ENCODE results near the gene HOXB8.

HOXB8 gene

DNA sequence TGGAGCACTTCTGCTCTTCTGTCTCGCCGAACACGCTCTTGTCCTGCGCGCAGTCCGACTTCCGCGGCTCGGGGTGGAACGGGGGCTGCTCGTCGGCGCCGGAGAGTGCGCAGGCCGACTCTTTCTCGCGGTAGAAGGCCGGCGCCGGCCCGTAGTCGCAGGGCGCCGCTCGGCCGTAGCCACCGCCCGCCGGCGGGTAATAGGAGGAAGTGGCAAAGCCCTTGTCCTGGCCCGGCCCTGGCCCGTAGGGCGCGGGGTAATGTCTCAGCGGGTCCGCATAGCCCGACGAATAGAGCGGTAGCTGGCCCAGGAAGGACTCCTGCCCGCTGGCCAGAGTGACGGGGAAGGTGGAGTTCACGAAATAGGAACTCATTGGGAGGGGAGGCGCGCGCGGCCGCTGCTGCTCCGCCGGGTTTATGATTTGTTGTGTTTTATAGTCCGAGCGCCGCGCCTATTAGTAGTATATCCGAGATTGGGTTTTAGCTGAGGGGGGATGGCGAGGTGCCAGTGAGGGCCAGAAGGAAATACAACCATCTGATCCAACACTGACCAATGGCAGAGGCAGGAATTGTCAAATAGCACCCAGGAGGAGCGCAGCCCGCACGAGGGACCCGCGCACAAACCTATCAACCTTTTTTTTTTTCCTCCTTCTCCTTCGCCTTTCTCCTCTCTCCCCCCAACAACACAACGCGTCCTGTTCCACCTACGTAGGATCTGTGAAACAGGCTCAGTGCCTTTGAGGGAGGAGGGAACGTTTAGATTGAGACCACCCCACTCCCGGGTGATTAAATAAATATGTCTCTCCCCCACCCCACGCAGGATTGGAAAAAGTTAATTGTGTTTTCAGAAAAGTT lies 17.1 kb downstream of the HOXB8 start:
- H3K36me3 ChIP-seq (ENCODE audit: control insufficient read depth in 2 of 2, insufficient read depth in 2 of 2, low read length in 2 of 2), result no peaks in the 10 kb centered on the region
- no peak overlapping the region for H3K27ac ChIP-seq (ENCODE audit: low read length)
- H3K9me3 ChIP-seq (ENCODE audit: control insufficient read depth in 2 of 2, low read length in 2 of 2), result no peaks in the 10 kb centered on the region
- H3K4me3 ChIP-seq (ENCODE audit: low read length in 2 of 2), result peak overlapping the region; percentile 60 to 75
- H3K4me1 ChIP-seq (ENCODE audit: control insufficient read depth, insufficient read depth, low read length), result peaks cover 43% of the 10 kb centered on the region
- peak overlapping the region; percentile 17 to 42 for H3K9ac ChIP-seq (ENCODE audit: low read length in 2 of 2)
- peaks cover 74 to 97% of the 10 kb centered on the region in 2 donors for H3K27me3 ChIP-seq (ENCODE audit: control insufficient read depth in 1 of 2, insufficient read depth in 2 of 2, low read length in 2 of 2)

DNA sequence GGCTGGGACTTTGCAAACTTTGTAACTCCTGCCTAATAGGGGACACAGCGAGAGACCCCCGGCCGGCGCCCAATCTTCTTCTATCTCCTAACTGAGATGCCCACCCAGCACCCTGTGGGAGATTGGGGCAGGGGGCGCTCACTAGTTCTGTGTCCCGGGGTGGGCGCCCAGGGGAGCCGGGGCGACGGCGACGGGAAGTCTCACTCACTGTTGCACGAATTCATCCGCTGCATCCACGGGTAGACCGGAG lies 17.6 kb downstream of the HOXB8 start:
- Histone ChIP-seq H3K4me1 (ENCODE audit: control insufficient read depth, insufficient read depth, low read length) (peaks cover 47% of the 10 kb centered on the region), H3K4me3 (ENCODE audit: low read length in 2 of 2) (peak overlapping the region; percentile 60 to 75), H3K36me3 (ENCODE audit: control insufficient read depth in 2 of 2, insufficient read depth in 2 of 2, low read length in 2 of 2) (no peaks in the 10 kb centered on the region), H3K27me3 (ENCODE audit: control insufficient read depth in 1 of 2, insufficient read depth in 2 of 2, low read length in 2 of 2) (peaks cover 70 to 96% of the 10 kb centered on the region in 2 donors), H3K27ac (ENCODE audit: low read length) (no peak overlapping the region), H3K9ac (ENCODE audit: low read length in 2 of 2) (peak overlapping the region; percentile 17 to 42), H3K9me3 (ENCODE audit: control insufficient read depth in 2 of 2, low read length in 2 of 2) (no peaks in the 10 kb centered on the region)

DNA sequence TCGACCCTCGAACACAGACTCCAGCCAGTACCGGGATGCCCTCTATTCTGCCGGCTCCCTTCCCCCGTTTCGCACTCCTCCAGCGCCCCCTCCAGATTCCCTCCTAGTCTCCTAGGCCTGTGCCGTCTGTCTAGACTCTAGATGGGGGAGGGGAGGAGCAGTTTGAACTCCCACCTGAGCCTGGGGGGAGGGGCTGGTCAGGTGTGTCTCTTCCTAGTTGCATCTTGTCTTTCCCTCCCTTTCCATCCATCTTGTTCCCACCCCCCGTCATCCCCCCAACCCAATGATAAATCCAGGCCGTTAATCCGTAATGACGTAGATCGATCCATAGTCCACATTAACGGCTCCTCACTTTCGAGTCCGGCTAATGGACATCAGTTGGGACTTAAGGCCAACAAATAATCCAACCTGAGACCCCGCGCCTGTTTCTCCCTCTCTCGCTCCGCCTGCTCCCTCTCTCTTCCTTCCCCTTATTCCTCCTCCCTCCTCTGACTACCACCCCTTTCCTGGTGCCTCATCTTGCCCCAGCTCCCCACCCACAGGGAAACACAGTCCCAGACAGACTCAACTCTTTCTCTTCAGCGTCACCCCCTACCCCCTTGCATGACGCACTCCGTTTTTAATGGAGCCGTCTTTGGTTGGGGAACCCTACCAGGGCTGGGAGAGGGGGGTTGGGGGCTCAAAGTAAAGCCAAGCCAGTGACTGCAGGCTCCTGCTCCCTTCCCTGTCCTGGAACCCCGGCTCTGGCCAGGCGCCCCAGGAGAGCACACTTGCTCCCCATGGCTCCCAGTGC lies 18.2 kb downstream of the HOXB8 start:
- Histone ChIP-seq H3K4me3 (ENCODE audit: low read length in 2 of 2) (peak overlapping the region in 1 of 2 donors; percentile 75), H3K4me1 (ENCODE audit: control insufficient read depth, insufficient read depth, low read length) (peaks cover 49% of the 10 kb centered on the region), H3K27ac (ENCODE audit: low read length) (no peak overlapping the region), H3K9ac (ENCODE audit: low read length in 2 of 2) (peak overlapping the region in 1 of 2 donors; percentile 15), H3K36me3 (ENCODE audit: control insufficient read depth in 2 of 2, insufficient read depth in 2 of 2, low read length in 2 of 2) (no peaks in the 10 kb centered on the region), H3K27me3 (ENCODE audit: control insufficient read depth in 1 of 2, insufficient read depth in 2 of 2, low read length in 2 of 2) (peaks cover 68 to 96% of the 10 kb centered on the region in 2 donors), H3K9me3 (ENCODE audit: control insufficient read depth in 2 of 2, low read length in 2 of 2) (no peaks in the 10 kb centered on the region)

DNA sequence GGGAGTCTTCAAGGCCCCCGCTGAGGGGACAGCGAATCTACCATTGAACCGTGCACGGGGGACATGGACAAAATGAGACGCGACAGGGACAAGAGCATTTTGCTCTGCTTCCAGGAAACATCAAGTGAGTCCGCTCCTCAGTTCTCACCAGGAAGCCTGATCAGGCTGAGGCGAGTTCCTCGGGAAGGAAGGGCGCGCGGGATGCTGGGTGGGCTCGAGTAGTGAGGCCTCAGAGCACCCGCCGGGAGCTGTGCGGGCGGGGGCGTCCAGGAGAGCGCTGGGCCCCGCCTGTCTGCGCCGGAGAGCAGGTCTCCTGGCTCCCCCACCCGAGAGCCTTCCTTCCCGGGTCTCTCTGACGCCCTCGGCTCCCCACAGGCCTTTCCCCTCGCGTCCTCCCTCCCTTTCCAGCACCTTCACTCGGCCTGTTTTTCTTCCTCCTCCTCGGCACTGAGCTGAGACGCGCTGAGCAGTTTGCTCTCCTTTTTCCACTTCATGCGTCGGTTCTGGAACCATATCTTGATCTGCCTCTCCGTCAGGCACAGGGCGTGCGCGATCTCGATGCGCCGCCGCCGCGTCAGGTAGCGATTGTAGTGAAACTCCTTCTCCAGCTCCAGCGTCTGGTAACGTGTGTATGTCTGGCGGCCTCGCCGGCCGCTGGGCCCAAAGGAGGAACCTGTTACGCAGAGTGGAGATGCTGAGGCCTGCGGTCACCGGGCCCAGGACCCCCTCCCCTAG lies 18.9 kb downstream of the HOXB8 start:
- no peak overlapping the region for H3K27ac ChIP-seq (ENCODE audit: low read length)
- peaks cover 53% of the 10 kb centered on the region for H3K4me1 ChIP-seq (ENCODE audit: control insufficient read depth, insufficient read depth, low read length)
- H3K36me3 ChIP-seq (ENCODE audit: control insufficient read depth in 2 of 2, insufficient read depth in 2 of 2, low read length in 2 of 2), result no peaks in the 10 kb centered on the region
- peak overlapping the region in 1 of 2 donors; percentile 75 for H3K4me3 ChIP-seq (ENCODE audit: low read length in 2 of 2)
- no peaks in the 10 kb centered on the region for H3K9me3 ChIP-seq (ENCODE audit: control insufficient read depth in 2 of 2, low read length in 2 of 2)
- H3K9ac ChIP-seq (ENCODE audit: low read length in 2 of 2), result no peak overlapping the region
- peaks cover 62 to 93% of the 10 kb centered on the region in 2 donors for H3K27me3 ChIP-seq (ENCODE audit: control insufficient read depth in 1 of 2, insufficient read depth in 2 of 2, low read length in 2 of 2)

DNA sequence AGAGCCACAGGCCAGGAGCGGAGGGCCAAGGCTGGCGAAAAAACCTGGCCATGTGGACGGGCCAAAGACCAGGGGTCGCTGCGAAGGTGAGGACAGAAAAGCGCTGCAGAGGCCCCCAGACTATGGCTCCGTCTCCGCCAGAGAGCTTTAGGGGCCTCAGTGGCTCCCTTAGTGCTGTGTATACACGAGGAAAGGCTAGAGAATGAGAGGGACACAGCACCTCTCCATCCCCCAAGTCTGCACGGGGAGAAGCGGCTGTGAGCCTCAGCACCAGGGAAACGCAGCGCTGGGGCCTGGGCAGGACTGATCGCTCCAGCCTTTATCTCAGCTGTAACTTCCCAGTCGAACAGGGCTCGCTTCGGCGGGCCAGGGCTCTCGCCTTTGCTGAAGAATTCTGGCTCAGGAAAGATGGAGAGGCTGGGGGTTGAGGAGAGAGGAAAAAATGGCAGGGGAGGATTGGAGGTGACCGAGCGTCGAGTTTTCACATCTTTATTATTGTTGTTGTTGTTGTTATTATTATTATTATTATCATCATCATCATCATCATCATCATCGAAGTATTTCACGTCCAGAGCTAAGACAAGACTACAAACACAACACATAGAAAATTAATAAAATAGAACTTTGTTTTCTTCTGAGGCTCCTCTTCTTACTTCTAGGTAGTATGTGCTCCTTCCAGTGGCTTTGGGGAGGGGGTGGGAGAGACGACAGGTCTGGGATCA lies 19.7 kb downstream of the HOXB8 start:
- Histone ChIP-seq H3K4me3 (ENCODE audit: low read length in 2 of 2) (no peak overlapping the region), H3K4me1 (ENCODE audit: control insufficient read depth, insufficient read depth, low read length) (peaks cover 56% of the 10 kb centered on the region), H3K27me3 (ENCODE audit: control insufficient read depth in 1 of 2, insufficient read depth in 2 of 2, low read length in 2 of 2) (peaks cover 56 to 94% of the 10 kb centered on the region in 2 donors), H3K27ac (ENCODE audit: low read length) (no peak overlapping the region), H3K36me3 (ENCODE audit: control insufficient read depth in 2 of 2, insufficient read depth in 2 of 2, low read length in 2 of 2) (no peaks in the 10 kb centered on the region), H3K9me3 (ENCODE audit: control insufficient read depth in 2 of 2, low read length in 2 of 2) (no peaks in the 10 kb centered on the region), H3K9ac (ENCODE audit: low read length in 2 of 2) (no peak overlapping the region)

DNA sequence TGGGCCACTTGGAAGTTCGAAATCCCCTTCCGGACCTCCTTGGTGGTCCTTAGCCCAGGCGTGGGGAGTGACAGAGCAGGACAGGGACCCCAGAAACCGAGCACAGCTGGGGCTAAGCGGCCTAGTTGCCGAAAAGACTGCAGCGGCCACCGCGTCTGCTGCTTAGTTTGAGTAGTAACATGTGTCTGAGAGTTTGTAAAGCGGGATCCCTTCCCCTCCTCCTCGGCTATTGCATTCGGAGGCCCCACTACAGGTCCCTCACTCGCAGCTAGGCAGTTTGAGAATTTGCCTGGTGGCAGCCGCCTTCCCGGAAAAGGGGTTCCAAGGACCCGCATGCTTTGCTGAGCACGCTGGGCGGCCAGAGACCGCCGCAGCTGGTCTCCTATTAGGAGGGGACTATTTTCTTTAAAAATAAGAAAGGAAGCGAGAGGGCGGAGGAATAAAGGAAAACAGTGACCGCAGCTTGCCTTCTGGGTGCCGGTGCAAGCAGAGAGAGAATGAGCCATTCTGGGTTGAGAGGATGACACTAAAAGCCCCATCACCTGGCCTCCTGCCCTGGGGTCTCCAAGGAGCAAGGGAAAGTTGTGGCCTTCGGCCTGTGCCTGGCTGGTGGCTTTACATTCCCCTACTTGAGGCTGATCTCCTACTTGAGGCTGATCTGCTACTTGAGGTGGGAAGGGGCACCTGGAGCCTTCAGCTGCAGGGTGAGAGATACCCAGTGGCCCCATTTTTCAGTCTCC lies 20.4 kb downstream of the HOXB8 start:
- Histone ChIP-seq H3K4me1 (ENCODE audit: control insufficient read depth, insufficient read depth, low read length) (peaks cover 56% of the 10 kb centered on the region), H3K27me3 (ENCODE audit: control insufficient read depth in 1 of 2, insufficient read depth in 2 of 2, low read length in 2 of 2) (peaks cover 49 to 92% of the 10 kb centered on the region in 2 donors), H3K9ac (ENCODE audit: low read length in 2 of 2) (peak overlapping the region in 1 of 2 donors; percentile 29)

DNA sequence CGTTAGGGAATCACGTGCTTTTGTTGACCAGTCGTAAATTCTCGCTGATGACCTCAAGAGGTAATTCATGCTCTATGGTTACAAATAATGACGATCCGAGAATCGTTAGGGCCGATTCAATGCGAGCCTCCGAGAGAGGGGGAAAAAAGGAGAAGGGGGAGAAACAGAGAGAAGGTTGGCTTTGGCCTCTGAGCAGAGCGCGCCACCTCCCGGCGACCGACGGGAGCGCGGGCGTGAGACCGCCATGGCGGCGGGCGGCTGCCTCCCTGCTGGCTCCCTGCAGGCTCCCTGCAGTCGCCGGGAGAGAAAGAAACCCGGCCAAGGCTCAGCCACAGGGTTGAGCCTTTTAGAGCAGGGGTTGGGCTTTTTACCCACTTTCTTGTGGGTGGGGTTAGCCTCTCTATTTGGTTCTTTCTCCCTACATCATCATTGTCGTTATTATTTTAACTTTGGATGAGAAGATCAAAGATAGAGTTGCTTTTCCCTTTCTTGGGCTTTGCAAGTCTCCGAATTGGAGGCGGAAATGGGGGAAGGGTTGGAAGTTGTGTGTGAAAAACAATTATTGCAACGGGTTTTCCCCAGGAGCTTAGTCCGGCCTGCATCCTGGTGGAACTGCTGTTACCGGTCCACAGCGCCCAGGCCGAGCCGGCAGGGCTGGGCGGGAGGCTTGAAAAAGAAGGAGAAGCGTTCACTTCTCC lies 21.1 kb downstream of the HOXB8 start:
- Histone ChIP-seq H3K4me3 (ENCODE audit: low read length in 2 of 2) (peak overlapping the region; percentile 59 to 79), H3K27ac (ENCODE audit: low read length) (no peak overlapping the region), H3K9ac (ENCODE audit: low read length in 2 of 2) (peak overlapping the region in 1 of 2 donors; percentile 29), H3K4me1 (ENCODE audit: control insufficient read depth, insufficient read depth, low read length) (peaks cover 56% of the 10 kb centered on the region), H3K9me3 (ENCODE audit: control insufficient read depth in 2 of 2, low read length in 2 of 2) (no peaks in the 10 kb centered on the region), H3K27me3 (ENCODE audit: control insufficient read depth in 1 of 2, insufficient read depth in 2 of 2, low read length in 2 of 2) (peaks cover 43 to 92% of the 10 kb centered on the region in 2 donors), H3K36me3 (ENCODE audit: control insufficient read depth in 2 of 2, insufficient read depth in 2 of 2, low read length in 2 of 2) (no peaks in the 10 kb centered on the region)

More for the DNA sequence above, 20.4 kb downstream of the HOXB8 start:
- Histone ChIP-seq H3K36me3 (ENCODE audit: control insufficient read depth in 2 of 2, insufficient read depth in 2 of 2, low read length in 2 of 2) (no peaks in the 10 kb centered on the region), H3K4me3 (ENCODE audit: low read length in 2 of 2) (peak overlapping the region in 1 of 2 donors; percentile 79), H3K27ac (ENCODE audit: low read length) (no peak overlapping the region), H3K9me3 (ENCODE audit: control insufficient read depth in 2 of 2, low read length in 2 of 2) (no peaks in the 10 kb centered on the region)

DNA sequence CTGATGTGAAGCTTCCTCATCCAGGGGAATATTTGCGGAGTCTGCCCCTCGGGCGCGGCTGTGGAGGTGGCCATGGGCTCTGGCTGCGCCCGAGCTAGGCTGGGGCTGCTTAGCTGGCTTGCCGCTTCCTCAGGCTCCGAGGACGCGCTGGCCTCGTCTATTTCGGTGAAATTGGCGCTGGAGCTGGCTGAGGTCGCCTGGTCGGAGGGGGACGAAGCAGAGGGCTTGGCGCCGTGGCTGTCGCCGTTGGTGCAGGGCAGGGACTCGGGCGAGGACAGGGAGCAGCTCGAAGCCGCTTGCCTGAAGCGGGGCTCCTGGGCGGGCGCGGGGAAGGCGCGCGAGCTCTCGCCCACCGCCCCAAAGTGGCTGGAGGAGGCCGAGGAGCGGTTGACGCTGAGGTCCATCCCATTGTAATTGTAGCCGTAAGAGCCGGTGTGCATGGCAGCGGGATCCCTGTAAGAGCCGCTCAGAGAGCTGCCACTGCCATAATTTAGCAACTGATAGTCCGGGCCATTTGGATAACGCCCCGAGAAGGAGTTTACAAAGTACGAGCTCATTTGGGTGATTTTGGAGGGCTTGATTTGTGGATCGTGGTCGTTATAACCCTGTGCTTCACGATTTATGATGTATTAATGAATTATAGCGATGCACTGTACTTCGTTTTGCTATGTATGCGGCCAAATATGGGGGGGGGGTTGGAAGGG lies 21.8 kb downstream of the HOXB8 start, which contains the start of gene HOXB5:
Gene HOXB5, minus strand, starts transcription at position 654 of the 704 bp plus-strand sequence. Its CDS starts 97 bp downstream, at position 557.
- no peaks in the 10 kb centered on the region for H3K9me3 ChIP-seq (ENCODE audit: control insufficient read depth in 2 of 2, low read length in 2 of 2)
- peaks cover 54% of the 10 kb centered on the region for H3K4me1 ChIP-seq (ENCODE audit: control insufficient read depth, insufficient read depth, low read length)
- peak within 1 kb of the TSS; percentile 44 to 68 for H3K9ac ChIP-seq (ENCODE audit: low read length in 2 of 2)
- H3K27ac ChIP-seq (ENCODE audit: low read length), result peak within 1 kb of the TSS; percentile 37
- H3K27me3 ChIP-seq (ENCODE audit: control insufficient read depth in 1 of 2, insufficient read depth in 2 of 2, low read length in 2 of 2), result peaks cover 35 to 88% of the 10 kb centered on the region in 2 donors
- H3K4me3 ChIP-seq (ENCODE audit: low read length in 2 of 2), result peak within 1 kb of the TSS; percentile 59 to 79
- no peaks in the 10 kb centered on the region for H3K36me3 ChIP-seq (ENCODE audit: control insufficient read depth in 2 of 2, insufficient read depth in 2 of 2, low read length in 2 of 2)

DNA sequence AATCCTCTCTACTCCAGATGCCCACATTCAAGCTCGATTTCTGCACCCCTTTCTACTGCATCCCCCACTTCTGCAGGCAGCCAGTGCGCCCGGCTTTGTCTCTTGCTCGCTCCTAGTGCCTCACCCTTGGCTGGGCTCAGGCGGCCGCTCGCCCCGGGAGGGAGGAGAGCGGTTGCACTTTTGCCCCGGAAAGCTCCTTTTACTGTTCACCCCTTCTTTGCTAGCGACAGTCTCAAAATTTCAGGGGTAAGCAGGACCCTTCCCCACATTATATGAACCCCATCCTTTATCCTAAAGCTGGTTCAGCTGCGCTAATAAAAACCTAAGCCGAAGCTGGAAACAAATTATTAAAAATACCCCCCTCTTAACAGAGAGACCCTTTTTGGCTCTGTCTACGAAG lies 22.5 kb downstream of the HOXB8 start:
- H3K9ac ChIP-seq (ENCODE audit: low read length in 2 of 2), result peak overlapping the region; percentile 9 to 68
- H3K4me1 ChIP-seq (ENCODE audit: control insufficient read depth, insufficient read depth, low read length), result peaks cover 47% of the 10 kb centered on the region

More for the DNA sequence above, 22.5 kb downstream of the HOXB8 start:
- peaks cover 33 to 87% of the 10 kb centered on the region in 2 donors for H3K27me3 ChIP-seq (ENCODE audit: control insufficient read depth in 1 of 2, insufficient read depth in 2 of 2, low read length in 2 of 2)
- no peaks in the 10 kb centered on the region for H3K36me3 ChIP-seq (ENCODE audit: control insufficient read depth in 2 of 2, insufficient read depth in 2 of 2, low read length in 2 of 2)
- H3K9me3 ChIP-seq (ENCODE audit: control insufficient read depth in 2 of 2, low read length in 2 of 2), result no peaks in the 10 kb centered on the region
- peak overlapping the region; percentile 37 for H3K27ac ChIP-seq (ENCODE audit: low read length)
- peak overlapping the region; percentile 46 to 79 for H3K4me3 ChIP-seq (ENCODE audit: low read length in 2 of 2)

All from stomach smooth muscle (tissue), 2 donors.